ENCODE measurements around the gene EMP1. TPM values are rescaled to one million over a fixed set of nuclear protein-coding genes. Genes with fewer than 3 reads are reported as not detected.

EMP1 gene
- total RNA-seq, 1 donor from 2014 or later, result not detected

- H3K27ac Mint-ChIP-seq (ENCODE audit: unreplicated experiment), result no peak overlapping the region
- H3K4me3 Mint-ChIP-seq (ENCODE audit: unreplicated experiment), result no peak overlapping the region
- no peaks in the 10 kb centered on the region for H3K36me3 Mint-ChIP-seq (ENCODE audit: unreplicated experiment)
- H3K4me1 Mint-ChIP-seq (ENCODE audit: low read depth, unreplicated experiment), result no peaks in the 10 kb centered on the region
- TF ChIP-seq CTCF (IDR thresholded peaks at IDR 0.05; ENCODE audit: partially characterized antibody, unreplicated experiment), result no peak
- H3K9me3 Mint-ChIP-seq (ENCODE audit: unreplicated experiment), result peaks cover 3% of the 10 kb centered on the region
- H3K27me3 Mint-ChIP-seq (ENCODE audit: unreplicated experiment), result peaks cover 2% of the 10 kb centered on the region
- DNase-seq, result no peak
Measured at GRCh38 chr12:13241833-13242488, 45.4 kb downstream of the EMP1 start.

- Mint-ChIP-seq H3K36me3 (ENCODE audit: unreplicated experiment) (no peaks in the 10 kb centered on the region), H3K9me3 (ENCODE audit: unreplicated experiment) (peaks cover 1% of the 10 kb centered on the region), H3K4me3 (ENCODE audit: unreplicated experiment) (no peak overlapping the region), H3K27me3 (ENCODE audit: unreplicated experiment) (peaks cover 2% of the 10 kb centered on the region), H3K27ac (ENCODE audit: unreplicated experiment) (no peak overlapping the region), H3K4me1 (ENCODE audit: low read depth, unreplicated experiment) (no peaks in the 10 kb centered on the region)
- no peak for TF ChIP-seq CTCF (IDR thresholded peaks at IDR 0.05; ENCODE audit: partially characterized antibody, unreplicated experiment)
- no peak for DNase-seq
Measured at GRCh38 chr12:13242936-13243335, 46.4 kb downstream of the EMP1 start.

- H3K27me3 Mint-ChIP-seq (ENCODE audit: unreplicated experiment), result peaks cover 2% of the 10 kb centered on the region
- H3K9me3 Mint-ChIP-seq (ENCODE audit: unreplicated experiment), result peaks cover 1% of the 10 kb centered on the region
- no peak overlapping the region for H3K27ac Mint-ChIP-seq (ENCODE audit: unreplicated experiment)
- TF ChIP-seq CTCF (IDR thresholded peaks at IDR 0.05; ENCODE audit: partially characterized antibody, unreplicated experiment), result no peak
- no peaks in the 10 kb centered on the region for H3K36me3 Mint-ChIP-seq (ENCODE audit: unreplicated experiment)
- DNase-seq, result no peak
- no peaks in the 10 kb centered on the region for H3K4me1 Mint-ChIP-seq (ENCODE audit: low read depth, unreplicated experiment)
- H3K4me3 Mint-ChIP-seq (ENCODE audit: unreplicated experiment), result no peak overlapping the region
Measured at GRCh38 chr12:13243516-13244070, 47.1 kb downstream of the EMP1 start.

- Mint-ChIP-seq H3K27me3 (ENCODE audit: unreplicated experiment) (no peaks in the 10 kb centered on the region), H3K27ac (ENCODE audit: unreplicated experiment) (no peak overlapping the region), H3K4me3 (ENCODE audit: unreplicated experiment) (no peak overlapping the region), H3K9me3 (ENCODE audit: unreplicated experiment) (peaks cover 1% of the 10 kb centered on the region), H3K4me1 (ENCODE audit: low read depth, unreplicated experiment) (no peaks in the 10 kb centered on the region), H3K36me3 (ENCODE audit: unreplicated experiment) (no peaks in the 10 kb centered on the region)
- no peak for DNase-seq
- no peak for TF ChIP-seq CTCF (IDR thresholded peaks at IDR 0.05; ENCODE audit: partially characterized antibody, unreplicated experiment)
Measured at GRCh38 chr12:13247596-13247995, 51.1 kb downstream of the EMP1 start.

GRCh38 chr12:13248964-13249363 is 52.4 kb downstream of the EMP1 start:
- DNase-seq, result no peak
- Mint-ChIP-seq H3K27ac (ENCODE audit: unreplicated experiment) (no peak overlapping the region), H3K36me3 (ENCODE audit: unreplicated experiment) (no peaks in the 10 kb centered on the region), H3K4me3 (ENCODE audit: unreplicated experiment) (no peak overlapping the region), H3K9me3 (ENCODE audit: unreplicated experiment) (peaks cover 1% of the 10 kb centered on the region), H3K27me3 (ENCODE audit: unreplicated experiment) (no peaks in the 10 kb centered on the region), H3K4me1 (ENCODE audit: low read depth, unreplicated experiment) (no peaks in the 10 kb centered on the region)
- TF ChIP-seq CTCF (IDR thresholded peaks at IDR 0.05; ENCODE audit: partially characterized antibody, unreplicated experiment), result no peak
